Measurements from ENCODE around the gene KIF5B.
"Not testable (repeated sequence)": the region's sequence is repeated elsewhere in the genome, so short reads cannot be mapped to it uniquely, and the experiment has no call there.

The KIF5B gene

DNA sequence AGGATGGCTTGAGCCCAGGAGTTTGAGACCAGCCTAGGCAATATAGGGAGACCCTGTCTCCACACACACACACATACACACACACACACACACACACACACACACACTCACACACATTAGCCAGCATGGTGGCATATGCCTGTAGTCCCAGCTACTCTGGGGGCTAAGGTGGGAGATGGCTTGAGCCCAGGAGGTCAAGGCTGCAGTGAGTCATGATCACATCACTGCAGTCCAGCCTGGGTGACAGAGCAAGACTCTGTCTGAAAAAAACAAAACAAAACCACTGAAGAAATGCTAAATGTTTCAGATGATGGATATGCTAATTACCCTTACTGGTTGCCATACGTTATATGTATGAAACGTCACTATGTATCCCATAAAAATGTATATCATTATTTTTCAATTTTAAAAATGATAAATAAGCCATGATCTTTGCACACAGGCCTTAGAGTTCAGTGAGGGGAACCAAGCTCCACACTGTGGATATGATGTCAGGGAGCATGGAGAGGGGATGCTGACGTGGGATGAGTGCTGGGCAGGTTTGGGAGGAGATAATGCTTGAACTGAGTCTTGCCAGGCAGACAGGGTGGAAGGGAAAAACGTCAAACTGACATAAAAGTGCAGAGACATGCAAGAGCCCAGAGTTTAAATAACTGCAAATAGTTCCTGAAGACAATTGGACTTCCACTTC is 81.6 kb downstream of the KIF5B start:
- H3K9me3 Mint-ChIP-seq, result no peaks in the 10 kb centered on the region
- ATAC-seq, result no peak
- peaks cover 12% of the 10 kb centered on the region for H3K4me1 Mint-ChIP-seq
- H3K4me3 Mint-ChIP-seq, result no peak overlapping the region
- H3K36me3 Mint-ChIP-seq, result no peaks in the 10 kb centered on the region
- H3K27ac Mint-ChIP-seq, result no peak overlapping the region
- DNase-seq (ENCODE audit: low spot score in 2 of 2), result no peak

DNA sequence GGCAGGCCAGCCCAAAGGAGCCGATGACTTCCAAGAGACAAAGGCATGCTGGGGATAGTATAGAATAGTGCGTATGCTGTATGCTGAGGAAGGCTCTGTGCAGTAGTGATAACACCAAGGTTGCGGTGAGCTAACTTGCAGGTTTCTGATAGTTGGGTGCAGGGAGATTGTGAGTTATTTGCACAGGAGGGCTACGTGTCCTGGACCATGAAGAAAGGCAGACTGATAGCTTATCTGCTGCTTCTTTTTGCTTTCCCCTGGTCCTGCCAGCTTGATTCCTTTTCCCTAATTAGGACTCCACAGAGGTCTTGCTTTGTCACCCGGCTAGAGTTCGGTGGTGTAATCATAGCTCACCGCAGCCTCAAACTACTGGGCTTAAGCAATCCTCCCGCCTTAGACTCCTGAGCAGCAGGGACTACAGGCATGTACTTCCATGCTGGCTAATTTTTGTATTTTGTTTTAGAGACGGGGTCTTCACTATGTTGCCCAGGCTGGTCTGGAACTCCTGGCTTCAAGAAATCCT is 83.6 kb downstream of the KIF5B start:
- Mint-ChIP-seq H3K27ac (no peak overlapping the region), H3K4me1 (peaks cover 8% of the 10 kb centered on the region)

GRCh38 chr10:31969847-31970246 is 86.4 kb downstream of the KIF5B start:
- H3K9me3 Mint-ChIP-seq; H3K36me3 Mint-ChIP-seq; DNase-seq (ENCODE audit: low spot score in 2 of 2); ATAC-seq; H3K4me3 Mint-ChIP-seq; H3K4me1 Mint-ChIP-seq; H3K27ac Mint-ChIP-seq: not testable (repeated sequence)

More for the DNA sequence above, 83.6 kb downstream of the KIF5B start:
- H3K4me3 Mint-ChIP-seq, result no peak overlapping the region
- no peak for DNase-seq (ENCODE audit: low spot score in 2 of 2)
- no peak for ATAC-seq
- H3K36me3 Mint-ChIP-seq, result no peaks in the 10 kb centered on the region
- no peaks in the 10 kb centered on the region for H3K9me3 Mint-ChIP-seq

GRCh38 chr10:31963589-31963980 is 92.6 kb downstream of the KIF5B start:
- H3K36me3 Mint-ChIP-seq, result no peaks in the 10 kb centered on the region
- H3K4me3 Mint-ChIP-seq, result no peak overlapping the region
- no peaks in the 10 kb centered on the region for H3K4me1 Mint-ChIP-seq
- H3K9me3 Mint-ChIP-seq, result no peaks in the 10 kb centered on the region
- DNase-seq (ENCODE audit: low spot score in 2 of 2), result no peak
- no peak overlapping the region for H3K27ac Mint-ChIP-seq
- peak; percentile 53 for ATAC-seq

DNA sequence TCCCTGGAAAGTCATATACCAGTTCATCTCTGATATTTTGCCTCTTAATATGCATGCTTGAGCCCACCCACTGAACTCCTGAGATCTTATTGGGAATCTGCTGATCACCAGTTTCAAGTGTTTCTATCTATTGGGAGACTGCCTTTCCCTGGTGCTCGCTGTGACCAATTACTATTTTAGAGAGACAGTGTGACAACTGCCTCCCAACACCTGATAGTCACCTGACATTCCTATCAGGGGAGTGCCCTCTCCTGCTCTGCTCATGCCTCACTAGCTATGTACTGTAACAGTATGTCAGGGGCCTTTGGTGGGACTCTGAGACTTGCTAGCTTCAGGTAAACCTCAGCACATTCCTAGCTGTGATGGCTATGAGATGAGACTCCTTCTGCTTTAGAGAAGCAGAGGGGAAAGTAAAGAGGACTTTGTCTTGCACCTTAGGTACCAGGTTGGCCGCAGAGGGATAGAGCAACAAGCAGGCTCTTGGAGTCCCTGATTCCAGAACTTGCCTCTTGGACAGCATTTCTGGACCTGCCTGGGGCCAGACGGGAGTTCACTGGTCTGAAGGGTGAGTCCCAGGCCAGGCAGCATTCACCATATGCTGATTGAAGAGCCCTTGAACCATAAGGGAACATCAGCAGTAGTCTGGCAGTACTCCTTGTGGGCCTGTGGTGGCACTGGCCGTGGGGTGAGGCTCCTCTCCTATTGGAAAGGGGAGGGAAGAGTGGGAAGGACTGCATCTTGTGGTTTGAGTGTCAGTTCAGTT is 93.2 kb downstream of the KIF5B start:
- DNase-seq (ENCODE audit: low spot score in 2 of 2), result no peak
- no peak overlapping the region for H3K27ac Mint-ChIP-seq
- H3K36me3 Mint-ChIP-seq, result peaks cover 3% of the 10 kb centered on the region
- H3K4me1 Mint-ChIP-seq, result no peaks in the 10 kb centered on the region
- H3K9me3 Mint-ChIP-seq, result no peaks in the 10 kb centered on the region
- H3K4me3 Mint-ChIP-seq, result no peak overlapping the region
- ATAC-seq, result no peak

DNA sequence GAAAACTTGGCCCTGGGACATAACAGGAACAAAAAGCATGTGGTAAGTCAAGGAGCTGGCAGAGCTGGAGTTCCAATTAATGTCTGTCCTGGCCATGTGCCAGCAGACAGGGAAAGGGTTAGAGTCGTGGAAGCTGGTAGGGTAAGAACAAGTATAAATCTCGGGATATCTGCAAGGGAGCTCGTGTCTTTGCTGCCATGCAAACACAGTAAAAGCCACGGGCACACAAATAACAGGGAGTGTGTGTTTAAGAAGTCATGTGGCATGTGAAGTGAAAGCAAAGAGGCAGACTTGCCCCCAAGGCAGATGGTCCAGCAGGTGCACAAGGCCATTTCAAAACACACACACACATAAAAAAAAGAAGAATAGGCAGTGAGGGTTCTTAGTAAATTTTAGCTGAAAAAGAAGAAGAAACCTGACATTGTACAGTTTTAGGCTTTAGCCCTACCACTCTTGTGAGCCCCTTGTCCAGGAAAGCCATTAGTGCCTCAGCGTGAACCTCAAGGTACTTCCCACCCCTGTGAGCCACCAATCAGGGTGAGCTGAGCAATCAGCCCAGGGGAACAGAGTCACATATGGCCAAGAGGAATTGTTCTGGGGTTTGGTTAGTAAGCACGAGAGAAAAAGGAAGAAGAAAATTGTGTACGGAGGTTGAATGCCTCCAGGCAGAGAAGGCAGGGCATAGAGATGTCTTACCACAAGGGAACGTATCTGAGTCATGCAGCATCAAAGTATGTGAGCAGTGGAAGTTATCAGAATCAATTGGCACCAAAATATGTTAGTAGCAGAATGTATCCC is 94.7 kb downstream of the KIF5B start:
- peak; percentile 78 for ATAC-seq
- Mint-ChIP-seq H3K4me1 (peaks cover under 1% of the 10 kb centered on the region), H3K4me3 (no peak overlapping the region), H3K9me3 (no peaks in the 10 kb centered on the region), H3K36me3 (peaks cover 4% of the 10 kb centered on the region), H3K27ac (no peak overlapping the region)
- DNase-seq (ENCODE audit: low spot score in 2 of 2), result no peak

- Mint-ChIP-seq H3K4me1 (peaks cover 6% of the 10 kb centered on the region), H3K36me3 (peaks cover 4% of the 10 kb centered on the region), H3K4me3 (no peak overlapping the region), H3K27ac (no peak overlapping the region), H3K9me3 (peaks cover 3% of the 10 kb centered on the region)
- DNase-seq (ENCODE audit: low spot score in 2 of 2), result no peak
- no peak for ATAC-seq
Measured at GRCh38 chr10:31959461-31960173, 96.6 kb downstream of the KIF5B start.
